GM23338 (cell line): ENCODE results near the gene NLRC3. TPM values are rescaled to one million over a fixed set of nuclear protein-coding genes. Genes with fewer than 3 reads are reported as not detected.

Source experiments
- ATAC-seq: fragments of 200-7000 bp; cut with Tn5 transposase; 3 replicates; pipeline ENCODE4 v1.9.1; 2020
- DNase-seq: peaks from one replicate; pipeline ENCODE4 v3.0.0-alpha.2; 2015; ENCODE audit warnings: low spot score
- H2AFZ ChIP-seq: fragments of 200-600 bp; sonication (generic); 2 replicates; pipeline ENCODE4 v1.8.0; 2016; ENCODE audit warnings: antibody characterized with exemption, mild to moderate bottlenecking, moderate library complexity
- H3F3A ChIP-seq: fragments of 200-600 bp; sonication (generic); replicated peaks from 2 replicates; pipeline ENCODE4 v1.8.0; 2017; ENCODE audit warnings: antibody characterized with exemption, mixed run types, low read depth
- H3K27ac ChIP-seq: fragments of 200-600 bp; sonication (generic); 2 replicates; pipeline ENCODE4 v1.6.1; 2016; ENCODE audit warnings: low read depth
- H3K27me3 ChIP-seq: fragments of 200-600 bp; sonication (generic); 2 replicates; pipeline ENCODE4 v1.8.0; 2016; ENCODE audit warnings: mild to moderate bottlenecking, mixed run types, moderate library complexity; ENCODE audit not compliant: insufficient read depth
- H3K36me3 ChIP-seq: fragments of 200-600 bp; sonication (generic); 2 replicates; pipeline ENCODE4 v1.8.0; 2016; ENCODE audit warnings: mild to moderate bottlenecking; ENCODE audit not compliant: insufficient read depth
- H3K4me1 ChIP-seq: fragments of 200-600 bp; sonication (generic); 2 replicates; pipeline ENCODE4 v1.8.0; 2016; ENCODE audit warnings: mild to moderate bottlenecking, moderate library complexity; ENCODE audit not compliant: insufficient read depth
- H3K4me2 ChIP-seq: fragments of 200-600 bp; sonication (generic); 2 replicates; pipeline ENCODE4 v1.7.1; 2017; ENCODE audit warnings: mixed run types
- H3K4me3 ChIP-seq: fragments of 200-600 bp; sonication (generic); 2 replicates; pipeline ENCODE4 v1.6.1; 2016; ENCODE audit warnings: mixed run types
- H3K79me2 ChIP-seq: fragments of 200-600 bp; sonication (generic); replicated peaks from 2 replicates; pipeline ENCODE4 v1.8.0; 2017; ENCODE audit warnings: mild to moderate bottlenecking; ENCODE audit not compliant: insufficient read depth
- H3K9me2 ChIP-seq: fragments of 200-600 bp; sonication (generic); 2 replicates; pipeline ENCODE4 v1.8.0; 2017; ENCODE audit not compliant: insufficient read depth
- H4K20me1 ChIP-seq: fragments of 200-600 bp; sonication (generic); replicated peaks from 2 replicates; pipeline ENCODE4 v1.8.0; 2017; ENCODE audit warnings: mild to moderate bottlenecking; ENCODE audit not compliant: insufficient read depth
- H3K27ac Mint-ChIP-seq: 2 replicates; pipeline ENCODE4 v1.8.0; 2020; ENCODE audit warnings: inconsistent platforms, mild to moderate bottlenecking, moderate library complexity, mixed read lengths
- H3K27me3 Mint-ChIP-seq: 3 replicates; pipeline ENCODE4 v1.8.0; 2022; ENCODE audit warnings: low read depth, mild to moderate bottlenecking, moderate library complexity, mixed read lengths, inconsistent platforms; ENCODE audit not compliant: insufficient read depth, poor library complexity
- H3K36me3 Mint-ChIP-seq: 3 replicates; pipeline ENCODE4 v1.8.0; 2021; ENCODE audit warnings: low read depth, mild to moderate bottlenecking, inconsistent platforms, moderate library complexity, mixed read lengths
- H3K4me1 Mint-ChIP-seq: 3 replicates; pipeline ENCODE4 v1.8.0; 2020; ENCODE audit warnings: mild to moderate bottlenecking, inconsistent platforms, mixed read lengths
- H3K4me3 Mint-ChIP-seq: 3 replicates; pipeline ENCODE4 v1.8.0; 2021; ENCODE audit warnings: moderate library complexity, mild to moderate bottlenecking, inconsistent platforms, mixed read lengths
- H3K9me3 Mint-ChIP-seq: 3 replicates; pipeline ENCODE4 v1.8.0; 2020; ENCODE audit warnings: moderate library complexity, mild to moderate bottlenecking, inconsistent platforms, mixed read lengths
- CREB1 ChIP-seq: fragments of 250-450 bp; sonication (Bioruptor Pico); IDR thresholded peaks from 2 replicates; pipeline ENCODE4 v1.5.0; 2020; ENCODE audit warnings: low read depth, mild to moderate bottlenecking, moderate library complexity
- EZH2 ChIP-seq: fragments of 200-600 bp; sonication (generic); IDR thresholded peaks from one replicate; pipeline ENCODE4 v1.8.0; 2017; ENCODE audit warnings: antibody characterized with exemption, mild to moderate bottlenecking, low read depth; ENCODE audit not compliant: unreplicated experiment
- EZH2phosphoT487 ChIP-seq: fragments of 200-600 bp; sonication (generic); IDR thresholded peaks from one replicate; pipeline ENCODE4 v1.8.1; 2018; ENCODE audit warnings: antibody characterized with exemption; ENCODE audit not compliant: unreplicated experiment
- POLR2AphosphoS5 ChIP-seq: IDR thresholded peaks from 2 replicates; pipeline ENCODE4 v1.6.1; 2016; ENCODE audit warnings: antibody characterized with exemption, low read depth
- STAT1 ChIP-seq: IDR thresholded peaks from one replicate; pipeline ENCODE4 v1.6.1; 2016; ENCODE audit warnings: antibody characterized with exemption; ENCODE audit not compliant: unreplicated experiment
- ZNF114 ChIP-seq: fragments of 250-450 bp; sonication (Bioruptor Pico); IDR thresholded peaks from 2 replicates; pipeline ENCODE4 v1.5.0; 2020; ENCODE audit warnings: mild to moderate bottlenecking, moderate library complexity
- ZNF331 ChIP-seq: fragments of 250-450 bp; sonication (Bioruptor Pico); IDR thresholded peaks from 2 replicates; pipeline ENCODE4 v1.5.0; 2020; ENCODE audit warnings: low read depth, mild to moderate bottlenecking, moderate library complexity
- ZNF462 ChIP-seq: fragments of 250-450 bp; sonication (Bioruptor Pico); IDR thresholded peaks from 2 replicates; pipeline ENCODE4 v1.5.0; 2020; ENCODE audit warnings: mild to moderate bottlenecking, moderate library complexity
- polyA plus RNA-seq: library from polyadenylated mRNA; unstranded; fragments of >200 nt; fragmentation: Nextera tagmentation; extraction: Ambion mirVana; gene quantifications from 2 replicates; pipeline ENCODE4 v1.2.1, GENCODE V29; 2016
- total RNA-seq: library from RNA; depleted of rRNA; stranded (reverse); fragments of >200 nt; shearing (Covaris generic); gene quantifications from 2 replicates; pipeline ENCODE4 v1.2.3, GENCODE V29; 2014

The NLRC3 gene
- total and polyA plus RNA-seq, 2 experiments from 2014 or later = 0.11 to 0.49 TPM

GRCh38 chr16:3607634-3608033 lies 30.4 kb upstream of the NLRC3 start:
- H2AFZ ChIP-seq = no peak overlapping the region
- TF ChIP-seq ZNF462 (CRISPR knock-in tag) (no peak), POLR2AphosphoS5 (no peak), STAT1 (no peak), EZH2phosphoT487 (no peak), ZNF331 (CRISPR knock-in tag) (no peak), CREB1 (CRISPR knock-in tag) (no peak), ZNF114 (no peak), EZH2 (no peak)
- peaks cover 6% of the 10 kb centered on the region for H3K27me3 Mint-ChIP-seq
- peaks cover 8% of the 10 kb centered on the region for H3K36me3 ChIP-seq
- peaks cover 9% of the 10 kb centered on the region; the same call in 1 of the 2 replicates for H4K20me1 ChIP-seq
- peaks cover 6% of the 10 kb centered on the region for H3K4me1 ChIP-seq
- H3K4me3 ChIP-seq = no peak overlapping the region
- H3K27ac Mint-ChIP-seq = no peak overlapping the region
- H3K9me2 ChIP-seq = no peaks in the 10 kb centered on the region
- H3K79me2 ChIP-seq = peaks cover 7% of the 10 kb centered on the region
- H3F3A ChIP-seq = peaks cover 16% of the 10 kb centered on the region; the same call in 1 of the 2 replicates
- no peak overlapping the region for H3K4me3 Mint-ChIP-seq
- no peaks in the 10 kb centered on the region for H3K9me3 Mint-ChIP-seq
- peaks cover 30% of the 10 kb centered on the region for H3K36me3 Mint-ChIP-seq
- no peaks in the 10 kb centered on the region for H3K27me3 ChIP-seq
- peaks cover 12% of the 10 kb centered on the region for H3K4me1 Mint-ChIP-seq
- ATAC-seq (no peak), DNase-seq (no peak)
- H3K27ac ChIP-seq = no peak overlapping the region
- no peak overlapping the region for H3K4me2 ChIP-seq
